Neural cell (in vitro differentiated cells): ENCODE data around the gene SH3PXD2B.

Experiments used
- CTCF ChIP-seq: fragments of 450-650 bp; IDR thresholded peaks from 2 replicates; pipeline ENCODE4 v1.5.1; 2014; ENCODE audit warnings: antibody characterized with exemption, mild to moderate bottlenecking, moderate library complexity; ENCODE audit not compliant: poor library complexity, severe bottlenecking
- TAF1 ChIP-seq: IDR thresholded peaks from 2 replicates; pipeline ENCODE4 v1.6.1; 2012; ENCODE audit warnings: low read depth

DNA sequence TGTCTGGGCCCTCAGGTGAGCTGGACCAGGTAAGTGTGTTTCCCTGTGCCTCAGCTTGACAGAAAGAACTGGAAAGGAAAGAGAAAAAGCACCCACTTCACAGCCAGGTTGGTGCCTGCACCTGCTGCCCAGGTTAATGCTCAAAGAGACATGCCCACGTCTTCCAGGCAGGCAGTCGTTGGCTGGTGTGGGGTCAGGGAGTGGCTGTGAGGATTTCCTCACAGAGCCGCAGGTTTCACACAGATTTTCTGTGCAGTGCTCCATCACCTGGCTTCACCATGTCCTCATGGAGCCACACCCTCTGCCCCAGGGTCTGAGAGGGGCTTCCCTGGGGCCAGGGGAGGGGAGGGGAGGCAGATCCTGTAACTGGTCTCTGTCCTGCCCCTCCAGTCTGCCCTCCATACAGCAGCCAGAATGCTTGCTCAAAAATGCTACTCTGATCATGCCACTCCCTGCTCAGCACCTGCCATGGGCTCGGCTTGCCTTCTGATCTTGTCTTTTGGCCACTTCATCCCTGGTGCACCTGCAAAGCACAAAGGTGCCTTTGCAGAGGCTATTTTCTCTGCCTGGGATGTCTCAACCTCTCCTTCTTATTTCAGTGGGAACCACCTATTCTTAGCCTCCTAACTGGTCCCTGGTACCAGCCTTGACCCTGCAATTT, 88.2 kb downstream of the SH3PXD2B start:
- TF ChIP-seq CTCF (no peak), TAF1 (no peak)
